ENCODE results near the gene RAB11B.

- TF ChIP-seq CTCF (IDR thresholded peaks at IDR 0.05) (no peak), POLR2AphosphoS5 (IDR thresholded peaks at IDR 0.05; ENCODE audit: insufficient read depth in 1 of 2, low read depth in 1 of 2) (no peak), POLR2A (IDR thresholded peaks at IDR 0.05) (no peak)
These were observed 31.2 kb upstream of the RAB11B start for GRCh38 chr19:8358948-8359347.
